Neural progenitor cell (in vitro differentiated cells): ENCODE results near the gene ELAVL3. TPM values are rescaled to one million over a fixed set of nuclear protein-coding genes. Genes with fewer than 3 reads are reported as not detected.
A peak's percentile ranks its signal among the peaks of the same experiment; 100 is the strongest.

Experiments
- DNase-seq: peaks from one replicate; pipeline ENCODE4 v3.0.0-alpha.2; 2016; ENCODE audit warnings: low spot score
- H2AFZ ChIP-seq: fragments of 200-600 bp; sonication (generic); replicated peaks from 2 replicates; pipeline ENCODE4 v1.6.1; 2016; ENCODE audit warnings: antibody characterized with exemption
- H3F3A ChIP-seq: fragments of 200-600 bp; sonication (generic); 2 replicates; pipeline ENCODE4 v1.6.1; 2016; ENCODE audit warnings: antibody characterized with exemption, low read depth
- H3K27ac ChIP-seq: fragments of 200-600 bp; sonication (generic); 2 replicates; pipeline ENCODE4 v1.5.1; 2016; ENCODE audit warnings: mild to moderate bottlenecking
- H3K27me3 ChIP-seq: fragments of 200-600 bp; sonication (generic); 2 replicates; pipeline ENCODE4 v1.6.1; 2016; ENCODE audit warnings: mild to moderate bottlenecking, moderate library complexity
- H3K36me3 ChIP-seq: fragments of 200-600 bp; sonication (generic); 2 replicates; pipeline ENCODE4 v1.5.1; 2016
- H3K4me1 ChIP-seq: fragments of 200-600 bp; sonication (generic); 2 replicates; pipeline ENCODE4 v1.6.1; 2016; ENCODE audit warnings: mixed run types
- H3K4me2 ChIP-seq: fragments of 200-600 bp; sonication (generic); 2 replicates; pipeline ENCODE4 v1.6.1; 2016
- H3K4me3 ChIP-seq: fragments of 200-600 bp; sonication (generic); 2 replicates; pipeline ENCODE4 v1.5.1; 2016
- H3K79me2 ChIP-seq: fragments of 200-600 bp; sonication (generic); 2 replicates; pipeline ENCODE4 v1.6.1; 2016; ENCODE audit warnings: low read depth
- H3K9ac ChIP-seq: fragments of 200-600 bp; sonication (generic); 2 replicates; pipeline ENCODE4 v1.6.1; 2016
- H3K9me3 ChIP-seq: fragments of 200-600 bp; sonication (generic); 2 replicates; pipeline ENCODE4 v1.5.1; 2016; ENCODE audit warnings: low read depth
- H4K20me1 ChIP-seq: fragments of 200-600 bp; sonication (generic); 2 replicates; pipeline ENCODE4 v1.6.1; 2016; ENCODE audit warnings: low read depth
- H3K27ac Mint-ChIP-seq: 3 replicates; pipeline ENCODE4 v1.8.0; 2021; ENCODE audit warnings: mixed read lengths
- H3K27me3 Mint-ChIP-seq: 2 replicates; pipeline ENCODE4 v1.8.0; 2022; ENCODE audit warnings: low read depth, mild to moderate bottlenecking, inconsistent platforms, moderate library complexity, mixed read lengths; ENCODE audit not compliant: insufficient read depth
- H3K36me3 Mint-ChIP-seq: 3 replicates; pipeline ENCODE4 v1.8.0; 2021; ENCODE audit warnings: mixed read lengths
- H3K4me1 Mint-ChIP-seq: 3 replicates; pipeline ENCODE4 v1.8.0; 2021; ENCODE audit warnings: mixed read lengths
- H3K4me3 Mint-ChIP-seq: 3 replicates; pipeline ENCODE4 v1.8.0; 2021; ENCODE audit warnings: mild to moderate bottlenecking, moderate library complexity, mixed read lengths
- H3K9me3 Mint-ChIP-seq: 3 replicates; pipeline ENCODE4 v1.8.0; 2020; ENCODE audit warnings: mixed read lengths
- CTCF ChIP-seq: fragments of 200-600 bp; sonication (generic); IDR thresholded peaks from 2 replicates; pipeline ENCODE4 v1.5.1; 2017; ENCODE audit warnings: antibody characterized with exemption, mild to moderate bottlenecking
- EZH2 ChIP-seq: fragments of 200-600 bp; sonication (generic); IDR thresholded peaks from 2 replicates; pipeline ENCODE4 v1.6.1; 2017; ENCODE audit warnings: antibody characterized with exemption, mild to moderate bottlenecking, moderate library complexity
- EZH2phosphoT487 ChIP-seq: fragments of 200-600 bp; sonication (generic); IDR thresholded peaks from 2 replicates; pipeline ENCODE4 v1.6.1; 2017; ENCODE audit warnings: antibody characterized with exemption
- total RNA-seq: library from RNA; depleted of rRNA; stranded (reverse); fragments of >200 nt; gene quantifications from 2 replicates; pipeline ENCODE4 v1.2.3, GENCODE V29; 2015; ENCODE audit warnings: low replicate concordance

ELAVL3 gene
- total RNA-seq, 1 donor from 2014 or later, result not detected

- peak within 1 kb of the TSS; percentile 74 for H3K27ac Mint-ChIP-seq
- Histone ChIP-seq H4K20me1 (no peaks in the 10 kb centered on the region), H3K79me2 (peaks cover 18% of the 10 kb centered on the region), H3K4me3 (peak within 1 kb of the TSS; percentile 91), H3K27ac (peak within 1 kb of the TSS; percentile 54), H3K36me3 (no peaks in the 10 kb centered on the region), H3K27me3 (no peaks in the 10 kb centered on the region), H2AFZ (peak within 1 kb of the TSS; percentile 82), H3K9me3 (no peaks in the 10 kb centered on the region), H3K4me2 (peak within 1 kb of the TSS; percentile 85), H3F3A (peaks cover 10% of the 10 kb centered on the region), H3K9ac (peak within 1 kb of the TSS; percentile 57), H3K4me1 (no peaks in the 10 kb centered on the region)
- peak; percentile 99 for DNase-seq
- H3K9me3 Mint-ChIP-seq, result no peaks in the 10 kb centered on the region
- peaks cover 9% of the 10 kb centered on the region for H3K27me3 Mint-ChIP-seq
- TF ChIP-seq CTCF (no peak), EZH2phosphoT487 (no peak), EZH2 (no peak)
- peaks cover 3% of the 10 kb centered on the region for H3K36me3 Mint-ChIP-seq
- H3K4me3 Mint-ChIP-seq, result peak within 1 kb of the TSS; percentile 91
- peaks cover 14% of the 10 kb centered on the region for H3K4me1 Mint-ChIP-seq
Observed at GRCh38 chr19:11505504-11506100, 24.8 kb upstream of the ELAVL3 start, which contains the start of gene ZNF653. Gene ZNF653 (minus strand): TSS chr19:11505839. CDS start chr19:11505786, 53 bp downstream.

GRCh38 chr19:11505032-11505503 is 24.2 kb upstream of the ELAVL3 start:
- Mint-ChIP-seq H3K4me1 (peaks cover 14% of the 10 kb centered on the region), H3K9me3 (no peaks in the 10 kb centered on the region), H3K4me3 (peak overlapping the region; percentile 90), H3K27me3 (peaks cover 9% of the 10 kb centered on the region), H3K36me3 (peaks cover 4% of the 10 kb centered on the region), H3K27ac (peak overlapping the region; percentile 28)
- Histone ChIP-seq H3F3A (peaks cover 10% of the 10 kb centered on the region), H3K4me1 (no peaks in the 10 kb centered on the region), H3K9me3 (no peaks in the 10 kb centered on the region), H3K27ac (peak overlapping the region; percentile 28), H3K9ac (peak overlapping the region; percentile 57), H3K36me3 (no peaks in the 10 kb centered on the region), H2AFZ (peak overlapping the region; percentile 82), H4K20me1 (no peaks in the 10 kb centered on the region), H3K4me2 (peak overlapping the region; percentile 85), H3K4me3 (peak overlapping the region; percentile 91), H3K27me3 (no peaks in the 10 kb centered on the region), H3K79me2 (peaks cover 18% of the 10 kb centered on the region)
- TF ChIP-seq EZH2 (no peak), EZH2phosphoT487 (no peak), CTCF (no peak)
- peak; percentile 98 for DNase-seq

- H4K20me1 ChIP-seq, result no peaks in the 10 kb centered on the region
- peak overlapping the region; percentile 44 for H3K9ac ChIP-seq
- peak overlapping the region; percentile 85 for H3K4me2 ChIP-seq
- peak overlapping the region; percentile 82 for H2AFZ ChIP-seq
- peaks cover 10% of the 10 kb centered on the region for H3K27me3 Mint-ChIP-seq
- peaks cover 17% of the 10 kb centered on the region for H3K4me1 Mint-ChIP-seq
- peak overlapping the region; percentile 90 for H3K4me3 Mint-ChIP-seq
- H3K36me3 Mint-ChIP-seq, result peaks cover 7% of the 10 kb centered on the region
- peaks cover 10% of the 10 kb centered on the region for H3F3A ChIP-seq
- no peaks in the 10 kb centered on the region for H3K4me1 ChIP-seq
- no peaks in the 10 kb centered on the region for H3K9me3 Mint-ChIP-seq
- H3K27ac Mint-ChIP-seq, result peak overlapping the region; percentile 28
- peaks cover 18% of the 10 kb centered on the region for H3K79me2 ChIP-seq
- no peaks in the 10 kb centered on the region for H3K36me3 ChIP-seq
- H3K4me3 ChIP-seq, result peak overlapping the region; percentile 91
- no peak for TF ChIP-seq CTCF
- TF ChIP-seq EZH2phosphoT487, result no peak
- TF ChIP-seq EZH2, result no peak
- H3K9me3 ChIP-seq, result no peaks in the 10 kb centered on the region
- no peak overlapping the region for H3K27ac ChIP-seq
- no peaks in the 10 kb centered on the region for H3K27me3 ChIP-seq
- no peak for DNase-seq
Observed at GRCh38 chr19:11504502-11505031, 23.7 kb upstream of the ELAVL3 start.
